ENCODE results near the gene MAD1L1.

- no peak for TF ChIP-seq CTCF (IDR thresholded peaks at IDR 0.05; ENCODE audit: insufficient read depth, low read length, poor library complexity, severe bottlenecking)
- TF ChIP-seq EZH2phosphoT487 (conservative IDR thresholded peaks at IDR 0.05; ENCODE audit: low read length): no peak
These were observed 213.4 kb downstream of the MAD1L1 start for GRCh38 chr7:2019461-2019710.
